Right lobe of liver (tissue), 6 donors: ENCODE data around the gene LSM2. TPM values are rescaled to one million over a fixed set of nuclear protein-coding genes. Genes with fewer than 3 reads are reported as not detected.
"Not testable (repeated sequence)": the region's sequence is repeated elsewhere in the genome, so short reads cannot be mapped to it uniquely, and the experiment has no call there.

Source experiments
- ATAC-seq, 4 donors: fragments of 200-7000 bp; cut with Tn5 transposase; one replicate each; pipeline ENCODE4 v1.9.1; 2020; ENCODE audit warnings: mild to moderate bottlenecking in 4 of 4, moderate library complexity in 4 of 4
- DNase-seq, 3 donors: peaks; one replicate each; pipeline ENCODE4 v3.0.0-alpha.2; 2020
- H3K27ac ChIP-seq, 3 donors: fragments of 200-600 bp; one replicate each; pipeline ENCODE4 v1.8.0; 2022
- H3K27me3 ChIP-seq, 2 donors: fragments of 200-600 bp; one replicate each; pipeline ENCODE4 v1.8.0; 2022
- H3K36me3 ChIP-seq, 4 donors: fragments of 200-600 bp; sonication (generic) in 1 of 4; one replicate each; pipeline versions ENCODE4 v1.5.1 to v1.8.0; 2017 to 2022; ENCODE audit warnings: control low read depth in 1 of 4
- H3K4me1 ChIP-seq, 4 donors: fragments of 200-600 bp; sonication (generic) in 1 of 4; one replicate each; pipeline versions ENCODE4 v1.5.1 to v1.8.0; 2017 to 2022; ENCODE audit warnings: control low read depth in 1 of 4
- H3K4me3 ChIP-seq, 3 donors: fragments of 200-600 bp; one replicate each; pipeline ENCODE4 v1.8.0; 2022
- H3K9me3 ChIP-seq, 4 donors: fragments of 200-600 bp; sonication (generic) in 1 of 4; one replicate each; pipeline versions ENCODE4 v1.5.1 to v1.8.0; 2017 to 2022; ENCODE audit warnings: control low read depth in 1 of 4
- POLR2A ChIP-seq: fragments of 450-650 bp; IDR thresholded peaks from one replicate; pipeline ENCODE4 v1.6.1; 2017; ENCODE audit warnings: antibody characterized with exemption, mild to moderate bottlenecking
- WGBS: methylation state at CpG from one replicate; pipeline ENCODE4 v1.1.6; 2018; ENCODE audit warnings: low coverage, low lambda C conversion rate; ENCODE audit not compliant: insufficient coverage; ENCODE audit errors: missing lambda C conversion rate; 5-methylcytosine and 5-hydroxymethylcytosine counted together
- intact Hi-C, 2 donors: fragments of 100-400 bp; cut with DNase I; formaldehyde crosslinking; loops; one replicate each; pipeline versions ENCODE4 v1.11.2 to v1.14.1; 2022
- total RNA-seq, 6 experiments: library from RNA; depleted of rRNA in 2 of 6; stranded (reverse); fragments of >200 nt in 2 of 6; fragmentation: NEBNext Ultra II Directional in 3 of 6; extraction: Animal tissue kit (Norgen Biotek cat#: 25700) in 3 of 6; gene quantifications; one replicate each; pipeline versions ENCODE4 v1.1.0 to v1.2.4, GENCODE V29; 2016 to 2023
- TF ChIP-seq, protein P1 (sequence below), 4 donors: fragments of 200-600 bp in 3 of 4; fragments of 450-650 bp in 1 of 4; IDR thresholded peaks; one replicate each; pipeline versions ENCODE4 v1.5.1 to v1.8.0; 2016 to 2022; ENCODE audit warnings: antibody characterized with exemption in 4 of 4, mild to moderate bottlenecking in 2 of 4
- donor health status: DM: no; HTN: yes; CAD: no.
- donor health status: DM: no; HTN: no; CAD: no.
- donor health status: DM: no; HTN: no; CAD: no.
- donor health status: DM: no; HTN: yes; CAD: no.
- donor health status: DM: no; HTN: yes; CAD: no.

The LSM2 gene
- total RNA-seq, 6 experiments from 2014 or later: 11.0 to 26.1 (median 11.6) TPM

DNA sequence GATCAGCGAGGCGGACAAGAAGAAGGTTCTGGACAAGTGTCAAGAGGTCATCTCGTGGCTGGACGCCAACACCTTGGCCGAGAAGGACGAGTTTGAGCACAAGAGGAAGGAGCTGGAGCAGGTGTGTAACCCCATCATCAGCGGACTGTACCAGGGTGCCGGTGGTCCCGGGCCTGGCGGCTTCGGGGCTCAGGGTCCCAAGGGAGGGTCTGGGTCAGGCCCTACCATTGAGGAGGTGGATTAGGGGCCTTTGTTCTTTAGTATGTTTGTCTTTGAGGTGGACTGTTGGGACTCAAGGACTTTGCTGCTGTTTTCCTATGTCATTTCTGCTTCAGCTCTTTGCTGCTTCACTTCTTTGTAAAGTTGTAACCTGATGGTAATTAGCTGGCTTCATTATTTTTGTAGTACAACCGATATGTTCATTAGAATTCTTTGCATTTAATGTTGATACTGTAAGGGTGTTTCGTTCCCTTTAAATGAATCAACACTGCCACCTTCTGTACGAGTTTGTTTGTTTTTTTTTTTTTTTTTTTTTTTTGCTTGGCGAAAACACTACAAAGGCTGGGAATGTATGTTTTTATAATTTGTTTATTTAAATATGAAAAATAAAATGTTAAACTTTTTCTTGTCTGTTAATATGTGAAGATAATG lies 23.0 kb upstream of the LSM2 start:
- TF ChIP-seq, protein P1, sequence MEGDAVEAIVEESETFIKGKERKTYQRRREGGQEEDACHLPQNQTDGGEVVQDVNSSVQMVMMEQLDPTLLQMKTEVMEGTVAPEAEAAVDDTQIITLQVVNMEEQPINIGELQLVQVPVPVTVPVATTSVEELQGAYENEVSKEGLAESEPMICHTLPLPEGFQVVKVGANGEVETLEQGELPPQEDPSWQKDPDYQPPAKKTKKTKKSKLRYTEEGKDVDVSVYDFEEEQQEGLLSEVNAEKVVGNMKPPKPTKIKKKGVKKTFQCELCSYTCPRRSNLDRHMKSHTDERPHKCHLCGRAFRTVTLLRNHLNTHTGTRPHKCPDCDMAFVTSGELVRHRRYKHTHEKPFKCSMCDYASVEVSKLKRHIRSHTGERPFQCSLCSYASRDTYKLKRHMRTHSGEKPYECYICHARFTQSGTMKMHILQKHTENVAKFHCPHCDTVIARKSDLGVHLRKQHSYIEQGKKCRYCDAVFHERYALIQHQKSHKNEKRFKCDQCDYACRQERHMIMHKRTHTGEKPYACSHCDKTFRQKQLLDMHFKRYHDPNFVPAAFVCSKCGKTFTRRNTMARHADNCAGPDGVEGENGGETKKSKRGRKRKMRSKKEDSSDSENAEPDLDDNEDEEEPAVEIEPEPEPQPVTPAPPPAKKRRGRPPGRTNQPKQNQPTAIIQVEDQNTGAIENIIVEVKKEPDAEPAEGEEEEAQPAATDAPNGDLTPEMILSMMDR (IDR thresholded peaks at IDR 0.05): peak; percentile 28 to 41 (median 37)
- TF ChIP-seq POLR2A: no peak
- Histone ChIP-seq H3K4me1 (peaks cover 0 to 33% (median 4%) of the 10 kb centered on the region in 4 donors), H3K4me3 (peak overlapping the region; percentile 36 to 68 (median 62)), H3K27me3 (no peaks in the 10 kb centered on the region), H3K9me3 (no peaks in the 10 kb centered on the region), H3K27ac (peak overlapping the region; percentile 75 to 91 (median 90)), H3K36me3 (peaks cover 0 to 3% (median 0%) of the 10 kb centered on the region in 4 donors)
- intact Hi-C loops: loop anchor here (10.0 kb wide), 1 partner anchor 55 kb away; the partner anchor contains the start of gene VWA7 (in 2 of the 2)
- WGBS: 0% methylated on average over 14 of the region's 15 CpGs
- ATAC-seq: peak in 3 of 4 donors; percentile 0 to 4 (median 1)
- DNase-seq: peak in 1 of 3 donors; percentile 74

DNA sequence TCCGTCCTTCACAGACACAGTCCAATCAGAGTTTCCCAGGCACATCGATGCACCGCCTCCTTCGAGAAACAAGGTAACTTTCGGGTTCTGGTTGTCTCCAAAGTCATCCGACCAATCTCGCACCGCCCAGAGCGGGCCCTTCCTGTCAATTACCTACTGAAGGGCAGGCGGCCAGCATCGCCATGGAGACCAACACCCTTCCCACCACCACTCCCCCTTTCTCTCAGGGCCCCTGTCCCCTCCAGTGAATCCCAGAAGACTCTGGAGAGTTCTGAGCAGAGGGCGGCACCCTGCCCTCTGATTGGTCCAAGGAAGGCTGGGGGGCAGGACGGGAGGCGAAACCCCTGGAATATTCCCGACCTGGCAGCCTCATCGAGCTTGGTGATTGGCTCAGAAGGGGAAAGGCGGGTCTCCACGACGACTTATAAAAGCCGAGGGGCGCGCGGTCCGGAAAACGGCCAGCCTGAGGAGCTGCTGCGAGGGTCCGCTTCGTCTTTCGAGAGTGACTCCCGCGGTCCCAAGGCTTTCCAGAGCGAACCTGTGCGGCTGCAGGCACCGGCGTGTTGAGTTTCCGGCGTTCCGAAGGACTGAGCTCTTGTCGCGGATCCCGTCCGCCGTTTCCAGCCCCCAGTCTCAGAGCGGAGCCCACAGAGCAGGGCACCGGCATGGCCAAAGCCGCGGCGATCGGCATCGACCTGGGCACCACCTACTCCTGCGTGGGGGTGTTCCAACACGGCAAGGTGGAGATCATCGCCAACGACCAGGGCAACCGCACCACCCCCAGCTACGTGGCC lies 20.7 kb upstream of the LSM2 start, which contains the start of gene HSPA1B:
Gene HSPA1B (plus strand): TSS at position 453 of the 794 bp plus-strand sequence. CDS start 213 bp downstream, at position 666.
- Histone ChIP-seq H3K27ac (peak within 1 kb of the TSS; percentile 87 to 98 (median 90)), H3K4me1 (peaks cover 0 to 29% (median 7%) of the 10 kb centered on the region in 4 donors), H3K9me3 (no peaks in the 10 kb centered on the region), H3K27me3 (no peaks in the 10 kb centered on the region), H3K4me3 (peak within 1 kb of the TSS; percentile 26 to 54 (median 48)), H3K36me3 (peaks cover 0 to 3% (median 0%) of the 10 kb centered on the region in 4 donors)
- ATAC-seq: peak; percentile 45 to 91 (median 69)
- TF ChIP-seq POLR2A: peak; percentile 100
- TF ChIP-seq, protein P1 (IDR thresholded peaks at IDR 0.05): no peak
- peak; percentile 97 to 99 (median 99) for DNase-seq
- WGBS: under 1% methylated on average over 16 of the region's 56 CpGs
- intact Hi-C loops: no loop called here

DNA sequence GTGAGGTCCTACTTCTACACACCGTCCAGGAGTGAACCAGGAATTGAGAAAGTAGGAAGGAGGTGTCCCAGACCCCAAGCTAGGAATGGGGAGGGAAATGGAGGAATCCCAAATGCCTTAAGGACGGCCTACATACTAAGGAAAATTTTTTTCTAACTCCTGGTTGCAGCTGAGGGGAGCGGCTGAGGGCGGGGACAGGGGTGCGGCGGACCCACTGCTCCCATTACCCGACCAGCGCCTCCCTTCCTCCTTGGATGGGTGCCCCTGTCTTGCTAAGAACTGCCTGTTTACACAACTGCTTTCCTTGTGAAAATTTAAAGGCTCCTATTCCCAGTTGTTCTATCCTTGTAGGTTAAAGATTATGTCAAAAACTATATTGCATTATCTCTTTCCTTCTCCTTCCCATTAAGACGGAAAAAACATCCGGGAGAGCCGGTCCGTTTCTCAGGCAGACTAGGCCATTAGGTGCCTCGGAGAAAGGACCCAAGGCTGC lies 20.1 kb upstream of the LSM2 start:
- peaks cover 0 to 3% (median 0%) of the 10 kb centered on the region in 4 donors for H3K36me3 ChIP-seq
- peaks cover 0 to 29% (median 7%) of the 10 kb centered on the region in 4 donors for H3K4me1 ChIP-seq
- peak overlapping the region; percentile 87 to 98 (median 90) for H3K27ac ChIP-seq
- no peak for ATAC-seq
- no peak for TF ChIP-seq POLR2A
- TF ChIP-seq, protein P1 (IDR thresholded peaks at IDR 0.05): no peak
- no peaks in the 10 kb centered on the region for H3K9me3 ChIP-seq
- no peaks in the 10 kb centered on the region for H3K27me3 ChIP-seq
- 35% methylated on average over 13 of the region's 13 CpGs for WGBS
- peak overlapping the region; percentile 12 to 48 (median 36) for H3K4me3 ChIP-seq
- peak; percentile 67 to 79 (median 74) for DNase-seq
- intact Hi-C loops: no loop called here

DNA sequence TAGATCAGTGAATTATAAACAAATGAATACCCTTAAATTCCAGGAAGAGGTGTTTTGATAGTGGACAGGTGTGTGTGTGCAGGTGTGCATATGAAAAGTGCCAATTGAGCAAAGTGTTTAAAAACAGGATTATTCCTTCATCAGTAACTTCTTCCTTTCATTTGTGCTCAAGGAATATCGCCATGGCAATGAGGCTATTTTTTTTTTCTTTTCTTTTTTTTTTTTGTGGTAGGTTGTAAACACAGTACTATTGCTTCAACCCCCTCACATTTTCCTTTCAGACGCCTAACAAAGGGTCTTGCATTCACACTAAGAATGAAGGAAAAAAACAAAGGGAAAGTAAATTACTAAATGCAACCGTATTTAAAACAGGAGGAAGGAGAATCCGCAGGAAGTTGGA lies 18.8 kb upstream of the LSM2 start:
- WGBS: 66% methylated on average over 4 of the region's 4 CpGs
- peaks cover 0 to 31% (median 12%) of the 10 kb centered on the region in 4 donors for H3K4me1 ChIP-seq
- DNase-seq (no peak), ATAC-seq (no peak)
- H3K27ac ChIP-seq: peak overlapping the region in 2 of 3 donors; percentile 90 to 98
- intact Hi-C loops: no loop called here
- H3K4me3 ChIP-seq: no peak overlapping the region
- H3K27me3 ChIP-seq: no peaks in the 10 kb centered on the region
- H3K9me3 ChIP-seq: no peaks in the 10 kb centered on the region
- TF ChIP-seq, protein P1 (IDR thresholded peaks at IDR 0.05): no peak
- TF ChIP-seq POLR2A: no peak
- no peaks in the 10 kb centered on the region for H3K36me3 ChIP-seq

DNA sequence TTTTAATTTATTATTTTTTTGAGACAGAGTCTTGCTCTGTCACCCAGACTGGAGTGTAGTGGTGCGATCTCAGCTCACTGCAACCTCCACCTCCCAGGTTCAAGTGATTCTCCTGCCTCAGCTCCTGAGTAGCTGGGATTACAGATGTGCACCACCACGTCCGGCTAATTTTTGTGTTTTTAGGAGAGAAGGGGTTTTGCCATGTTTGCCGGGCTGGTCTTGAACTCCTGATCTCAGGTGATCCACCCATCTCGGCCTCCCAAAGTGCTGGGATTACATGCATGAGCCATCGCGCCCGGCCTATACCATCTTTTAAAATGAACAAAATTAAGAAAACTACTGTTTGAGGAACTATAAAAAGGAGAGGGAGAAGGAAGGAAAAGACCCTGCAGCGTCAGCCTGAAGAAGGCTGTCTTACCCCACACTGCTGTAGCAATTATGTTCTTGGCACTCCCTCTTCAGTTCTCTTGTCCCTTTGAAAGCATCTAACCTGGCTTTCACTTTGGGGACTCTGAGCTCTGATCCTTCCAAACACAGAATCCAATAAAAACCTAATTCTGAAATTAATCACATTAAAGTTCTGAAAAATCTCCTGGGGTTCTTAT lies 16.9 kb upstream of the LSM2 start:
- ATAC-seq, H3K27me3 ChIP-seq, H3K9me3 ChIP-seq, H3K36me3 ChIP-seq, intact Hi-C loops, H3K4me3 ChIP-seq: not testable (repeated sequence)
- Histone ChIP-seq H3K4me1 (peaks cover 0 to 48% (median 18%) of the 10 kb centered on the region in 4 donors), H3K27ac (peak overlapping the region in 2 of 3 donors; percentile 99 to 100)
- WGBS: 90% methylated on average over 8 of the region's 9 CpGs
- DNase-seq: peak in 1 of 3 donors; percentile 37
